Panc1 (cell line): ENCODE data around the gene ACACA.

ENCODE experiments used
- CTCF ChIP-seq: fragments of 450-650 bp; IDR thresholded peaks from 2 replicates; pipeline ENCODE4 v1.5.1; 2017; ENCODE audit warnings: mild to moderate bottlenecking
- POLR2AphosphoS5 ChIP-seq: IDR thresholded peaks from 2 replicates; pipeline ENCODE4 v1.6.1; 2012; ENCODE audit warnings: mild to moderate bottlenecking, low read depth, low read length, moderate library complexity
- REST ChIP-seq, 2 experiments: IDR thresholded peaks; 2 replicates each; pipeline ENCODE4 v1.6.1; 2011 to 2012; ENCODE audit warnings: low read depth in 2 of 2, control low read depth in 1 of 2, low read length in 1 of 2, mild to moderate bottlenecking in 1 of 2, moderate library complexity in 1 of 2; ENCODE audit not compliant: insufficient read depth in 1 of 2
- TCF7L2 ChIP-seq: IDR thresholded peaks from 2 replicates; pipeline ENCODE4 v1.6.1; 2011; ENCODE audit warnings: mild to moderate bottlenecking, low read depth, low read length, inconsistent platforms

GRCh38 chr17:37413875-37414519, 7.4 kb upstream of the ACACA start:
- TF ChIP-seq CTCF: no peak
- TF ChIP-seq POLR2AphosphoS5: no peak
- no peak for TF ChIP-seq REST (IDR thresholded peaks at IDR 0.05; ENCODE audit: insufficient read depth in 1 of 2, low read depth in 2 of 2, low read length in 1 of 2)
- no peak for TF ChIP-seq TCF7L2
